OCI-LY3 (cell line): ENCODE measurements around the gene REC114.

ENCODE experiments used
- CTCF ChIP-seq: fragments of 200-600, 300-600 bp; sonication (generic); IDR thresholded peaks from 2 replicates; pipeline ENCODE4 v1.5.1; 2014; ENCODE audit warnings: antibody characterized with exemption, low read length, low read depth
- EZH2phosphoT487 ChIP-seq: fragments of 200-600 bp; shearing (Covaris generic); IDR thresholded peaks from 2 replicates; pipeline ENCODE4 v1.6.1; 2018; ENCODE audit warnings: antibody characterized with exemption, mixed run types, low read depth

DNA sequence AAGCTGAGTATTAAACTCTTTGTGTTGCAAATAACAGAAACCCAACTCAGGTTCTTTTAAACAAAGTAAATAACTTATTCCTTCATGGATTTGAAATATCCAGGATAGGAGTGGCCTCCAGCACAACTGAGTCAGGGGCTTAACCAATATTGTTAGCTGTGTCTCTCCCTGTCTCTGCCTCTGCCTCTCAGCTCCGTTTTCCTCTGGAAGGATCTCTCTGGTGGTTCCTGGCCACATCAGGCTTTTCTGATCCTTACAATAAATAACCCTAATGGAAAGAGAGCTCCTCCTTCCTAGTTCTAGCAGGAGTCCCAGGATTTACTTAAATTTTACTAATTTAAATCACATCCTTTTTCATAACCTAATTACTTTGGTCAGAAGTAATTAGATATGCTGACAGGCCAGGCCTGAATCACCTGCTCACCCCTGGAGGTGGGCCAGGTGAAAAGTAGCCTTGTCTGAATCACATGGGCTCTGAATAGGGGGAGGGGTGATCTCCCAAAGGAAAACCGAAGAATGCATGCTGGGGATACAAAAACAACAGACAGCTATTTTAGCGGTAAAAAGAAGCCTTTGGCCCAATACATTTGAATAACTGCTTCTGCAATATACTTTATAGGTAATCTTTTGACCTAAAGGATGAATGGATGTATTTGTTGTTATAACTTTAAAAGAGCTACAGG lies 75.4 kb downstream of the REC114 start:
- TF ChIP-seq CTCF (no peak), EZH2phosphoT487 (no peak)
